Endometrial microvascular endothelial cells (primary cell): Measurements from ENCODE around the gene ARHGAP45. TPM values are rescaled to one million over a fixed set of nuclear protein-coding genes. Genes with fewer than 3 reads are reported as not detected.
"Not testable (repeated sequence)": the region's sequence is repeated elsewhere in the genome, so short reads cannot be mapped to it uniquely, and the experiment has no call there.

Source experiments
- in situ Hi-C: cut with HindIII; loops from 2 replicates; pipeline ENCODE4 v1.10.0; 2017; ENCODE audit warnings: low sequenced_read_pairs, low pct_unique_long_range_greater_than_20kb; ENCODE audit errors: inconsistent ontology term
- total RNA-seq: library from RNA; depleted of rRNA; stranded (reverse); fragments of >200 nt; gene quantifications from one replicate; pipeline ENCODE4 v1.2.3, GENCODE V29; 2015; ENCODE audit errors: inconsistent ontology term

Gene ARHGAP45
- total RNA-seq, 1 donor from 2014 or later: 14.0 TPM

- in situ Hi-C loops: no loop called here
These were observed 44.1 kb downstream of the ARHGAP45 start for GRCh38 chr19:1110809-1111640.

GRCh38 chr19:1111641-1112267 is 44.8 kb downstream of the ARHGAP45 start:
- in situ Hi-C loops: no loop called here

DNA sequence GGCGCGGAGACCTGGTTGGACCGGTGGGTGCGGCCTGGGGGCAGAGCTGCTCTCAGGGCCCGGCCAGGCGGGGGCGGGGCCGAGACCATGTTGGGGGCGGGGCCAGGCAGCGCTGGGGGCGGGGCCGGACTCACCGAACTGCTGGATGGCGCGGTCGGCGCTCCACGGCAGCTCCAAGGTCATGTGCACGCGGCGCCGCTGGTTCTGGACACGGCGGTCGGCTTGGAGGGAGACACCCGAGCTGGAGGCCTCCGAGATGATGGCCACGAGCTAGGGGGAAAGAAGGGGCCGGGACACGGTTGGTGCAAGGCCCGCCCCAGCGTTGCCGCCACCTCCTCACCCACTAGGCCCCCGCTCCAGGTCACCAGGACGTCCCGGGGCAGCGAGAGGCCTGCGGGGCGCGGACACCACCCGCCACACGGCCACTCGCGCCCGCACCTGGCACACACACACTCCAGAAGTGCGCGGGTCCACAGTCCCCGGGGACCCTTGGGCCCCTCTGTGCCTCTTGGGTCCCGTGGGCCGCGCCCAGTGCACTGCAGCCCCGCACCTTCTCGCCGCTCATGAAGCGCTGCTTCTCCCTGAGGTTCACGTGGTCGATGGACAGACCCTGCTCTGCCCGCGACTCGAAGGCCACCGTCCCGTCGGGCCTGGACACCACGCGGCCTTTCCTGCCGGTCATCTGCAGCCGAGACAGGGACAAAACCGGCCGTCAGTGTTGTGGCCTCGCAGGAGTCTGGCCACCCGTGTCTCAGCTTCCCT is 45.5 kb downstream of the ARHGAP45 start:
- in situ Hi-C loops: no loop called here

DNA sequence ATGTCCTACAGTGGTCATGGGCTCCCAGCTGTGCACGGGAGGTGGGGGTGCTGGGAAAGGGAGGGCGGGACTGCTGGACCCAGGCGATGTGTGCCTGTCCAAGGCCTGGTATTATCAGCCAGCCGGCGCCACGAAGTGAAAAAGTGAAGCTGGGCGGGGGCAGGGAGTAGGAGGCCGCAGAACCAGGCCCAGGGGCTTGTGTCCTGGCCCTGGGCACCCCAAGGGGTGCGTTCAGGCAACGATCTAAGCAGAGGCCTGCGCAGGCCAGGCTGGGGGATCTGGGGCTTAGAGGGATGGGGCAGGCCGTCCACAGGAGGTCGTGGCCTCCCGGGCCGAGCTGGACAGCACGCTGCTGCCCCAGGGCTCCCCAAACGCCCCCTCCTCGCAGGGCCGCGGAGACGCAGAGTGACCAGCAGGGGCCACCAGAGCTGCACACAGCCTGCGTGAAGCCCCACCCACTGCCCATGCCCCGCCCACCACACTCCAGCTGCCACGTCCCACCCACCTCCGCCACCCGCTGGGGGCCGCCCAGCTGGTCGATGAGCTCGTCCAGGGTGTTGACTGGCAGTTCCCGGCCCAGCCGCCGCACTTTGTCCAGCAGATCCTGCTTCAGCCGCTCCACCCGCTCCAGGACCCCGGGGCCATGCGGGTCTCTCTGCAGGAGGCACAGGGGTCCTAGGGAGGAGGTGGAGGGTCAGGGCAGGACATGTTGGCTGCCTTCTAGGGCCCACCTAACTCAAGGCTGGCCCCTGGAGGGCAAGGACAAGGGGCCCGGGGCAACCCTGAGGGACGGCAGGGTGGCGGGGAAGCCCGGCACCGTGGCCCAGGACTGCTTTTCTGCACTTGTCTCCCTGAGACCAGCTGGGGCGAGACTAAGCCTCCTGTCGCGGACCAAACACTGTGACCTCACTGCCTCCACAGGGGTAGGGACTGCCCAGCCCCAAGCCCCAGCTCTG is 46.3 kb downstream of the ARHGAP45 start:
- in situ Hi-C loops: no loop called here

DNA sequence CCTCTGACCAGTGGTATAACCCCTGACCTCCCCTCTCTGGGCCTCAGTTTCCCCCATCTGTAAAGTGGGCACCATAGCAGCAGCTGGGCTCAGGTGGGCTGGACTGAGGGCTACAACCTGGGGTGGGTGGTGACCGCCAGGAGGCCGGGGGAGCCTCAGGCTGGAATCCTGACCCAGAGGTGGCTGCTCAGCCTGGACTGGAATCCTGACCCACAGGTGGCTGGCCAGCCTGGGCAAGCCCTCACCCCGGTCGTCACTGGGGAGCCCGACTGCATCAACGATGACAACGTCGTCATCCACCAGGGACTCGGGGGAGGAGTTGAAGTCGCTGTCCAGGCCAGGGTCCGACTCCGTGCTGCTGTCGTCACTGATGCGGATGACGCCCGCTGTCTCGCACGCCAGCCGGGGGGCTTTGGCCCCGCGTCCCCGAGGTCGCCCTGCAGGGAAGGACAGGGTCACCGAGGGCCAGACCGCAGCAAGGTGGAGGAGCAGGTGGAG is 47.1 kb downstream of the ARHGAP45 start:
- in situ Hi-C loops: no loop called here

GRCh38 chr19:1114728-1115127 is 47.8 kb downstream of the ARHGAP45 start:
- in situ Hi-C loops: not testable (repeated sequence)

GRCh38 chr19:1115646-1116420 is 48.9 kb downstream of the ARHGAP45 start:
- in situ Hi-C loops: no loop called here

GRCh38 chr19:1116726-1117581 is 50.0 kb downstream of the ARHGAP45 start:
- in situ Hi-C loops: no loop called here

DNA sequence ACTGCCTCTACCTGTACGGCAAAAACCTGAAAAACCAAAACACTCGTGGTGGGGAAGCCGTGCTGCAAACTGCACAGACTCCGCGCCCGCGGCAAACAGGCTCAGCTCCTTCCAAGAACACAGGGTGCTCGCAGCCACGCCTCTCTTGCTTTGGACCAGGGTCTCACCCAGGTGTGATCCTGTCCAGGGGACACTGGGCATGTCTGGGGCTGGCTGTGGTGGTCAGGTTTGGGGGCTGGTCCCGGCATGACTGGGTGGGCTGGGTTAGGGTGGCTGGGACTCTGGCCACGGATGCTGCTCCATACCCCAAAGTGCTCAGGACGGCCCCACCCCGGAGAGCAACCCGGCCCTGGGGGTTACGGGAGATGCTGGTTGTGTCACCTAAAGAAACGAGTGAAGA is 50.7 kb downstream of the ARHGAP45 start:
- in situ Hi-C loops: no loop called here

DNA sequence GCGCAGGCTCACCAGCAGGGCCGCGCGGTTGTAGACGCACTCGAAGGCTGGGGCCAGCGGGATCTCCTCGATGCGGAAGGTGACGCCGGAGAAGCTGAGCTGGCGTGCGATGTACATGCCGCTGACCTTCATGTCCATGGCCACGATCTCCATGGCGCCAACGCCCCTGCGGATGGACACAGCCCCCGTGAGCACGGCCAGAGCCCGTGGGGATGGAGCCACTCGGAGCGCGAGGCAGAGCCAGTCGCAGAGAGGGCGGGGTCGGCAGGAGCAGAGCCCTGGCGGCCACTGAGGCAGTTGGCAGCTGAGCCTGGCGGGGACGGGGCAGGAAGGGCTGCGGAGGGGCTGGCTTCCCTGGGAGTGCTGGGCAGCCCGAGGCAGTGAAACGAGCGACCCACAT is 52.0 kb downstream of the ARHGAP45 start:
- in situ Hi-C loops: no loop called here

- in situ Hi-C loops: no loop called here
These were observed 52.7 kb downstream of the ARHGAP45 start for GRCh38 chr19:1119475-1120217.

DNA sequence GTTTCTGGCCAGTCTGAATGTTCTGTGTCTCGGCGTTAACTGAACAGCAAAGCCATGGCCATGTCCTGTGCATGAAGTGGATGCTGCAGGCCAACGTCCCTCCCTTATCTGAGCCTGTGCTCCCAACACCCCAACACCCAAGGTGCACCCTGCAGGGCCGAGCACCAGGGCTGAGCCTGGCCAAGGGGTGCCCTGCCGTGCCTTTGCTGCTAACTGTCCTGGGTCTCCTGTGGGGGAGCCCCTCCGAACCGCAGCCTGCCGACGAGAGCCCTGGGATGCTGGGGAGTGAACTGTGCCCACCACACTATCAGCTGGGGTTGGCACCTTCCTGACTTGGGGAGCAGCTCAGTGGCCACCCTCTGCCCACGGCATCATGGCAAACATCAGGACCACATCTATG is 54.4 kb downstream of the ARHGAP45 start:
- in situ Hi-C loops: no loop called here

DNA sequence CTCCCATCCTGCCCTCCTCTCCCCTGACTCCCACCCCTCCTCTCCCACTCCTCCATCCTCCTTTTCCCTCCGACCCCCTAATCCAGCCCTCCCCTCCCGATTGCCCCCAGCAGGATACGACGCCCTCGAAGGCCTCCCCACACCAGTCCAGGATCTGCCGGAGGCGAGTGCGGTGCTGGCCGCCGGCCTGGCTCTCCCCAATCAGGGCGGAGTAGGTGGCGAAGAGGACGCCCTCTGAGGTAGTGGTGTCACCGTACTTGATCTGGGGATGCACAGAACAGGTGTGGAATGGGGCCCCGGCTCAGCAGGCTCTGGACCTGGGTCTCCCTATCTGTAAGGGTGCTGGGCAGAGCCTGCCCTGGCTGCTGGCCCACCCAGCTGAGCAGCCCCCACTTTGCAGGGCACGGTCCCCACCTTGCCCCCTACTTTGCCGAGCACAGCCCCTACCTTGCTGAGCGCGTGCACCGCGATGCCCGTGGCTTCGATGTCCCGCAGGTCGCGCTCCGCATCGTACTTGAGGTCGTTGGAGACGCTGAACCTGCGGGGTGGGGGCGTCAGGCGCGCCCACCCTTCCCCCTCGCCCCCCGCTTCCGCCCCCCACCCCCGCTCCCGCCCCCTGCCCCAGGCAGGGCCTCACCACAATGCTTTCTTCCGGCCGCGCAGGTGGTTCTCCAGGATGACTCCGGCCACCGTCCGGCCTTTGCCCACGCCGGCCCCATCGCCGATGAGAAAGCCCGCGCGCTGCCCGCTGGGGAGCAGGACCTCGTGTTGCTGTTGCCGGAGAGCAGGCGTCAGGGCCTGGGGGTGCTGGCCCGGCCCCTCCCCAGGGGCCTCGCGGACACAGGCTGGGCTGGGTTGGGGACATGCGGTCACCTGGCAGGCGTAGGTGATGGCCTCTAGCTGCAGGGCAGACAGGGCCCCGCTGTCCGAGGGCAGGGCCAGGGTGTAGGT is 55.3 kb downstream of the ARHGAP45 start:
- in situ Hi-C loops: no loop called here

- in situ Hi-C loops: no loop called here
These were observed 56.0 kb downstream of the ARHGAP45 start for GRCh38 chr19:1122972-1123363.

- in situ Hi-C loops: no loop called here
These were observed 56.4 kb downstream of the ARHGAP45 start for GRCh38 chr19:1123381-1123780.
